GM11168 (cell line): ENCODE measurements around the gene MDFIC.

ENCODE experiments used
- in situ Hi-C: fragments of 300-500 bp; cut with MboI; formaldehyde crosslinking; loops from one replicate; pipeline ENCODE4 v1.12.0; 2022; ENCODE audit warnings: low sequenced_read_pairs; ENCODE audit not compliant: unreplicated experiment

MDFIC gene

DNA sequence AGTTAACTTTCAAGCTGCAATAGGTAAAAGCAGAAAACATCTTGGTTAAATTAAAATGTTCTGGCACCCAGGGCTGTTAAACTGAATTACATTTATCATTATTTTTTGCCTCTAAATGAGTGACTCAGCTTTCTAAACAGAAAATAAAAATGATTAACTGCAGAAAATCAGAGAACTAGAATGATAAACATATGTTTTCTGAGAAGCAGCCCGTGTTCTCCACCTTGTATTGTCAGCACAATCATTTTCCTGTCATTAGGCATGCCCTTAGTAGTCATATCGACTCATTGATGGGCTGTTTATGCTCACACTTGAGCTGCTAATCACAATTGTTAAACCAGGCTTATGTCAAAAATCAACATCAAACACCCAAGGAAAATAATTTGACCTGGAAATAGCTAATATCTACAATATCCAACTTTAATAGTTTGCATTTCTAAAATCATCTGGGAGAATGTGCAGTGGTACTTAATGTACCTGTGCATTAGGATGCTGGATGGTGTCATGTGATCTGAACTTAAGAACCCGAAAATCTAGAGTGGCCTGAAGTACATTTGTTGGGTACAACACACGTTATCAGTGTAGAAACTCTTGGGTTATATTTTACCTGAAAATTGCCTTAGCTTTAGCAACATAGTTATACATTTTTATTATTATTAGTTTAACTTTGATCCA lies 2.3 kb downstream of the MDFIC start:
- in situ Hi-C loops: no loop called here

DNA sequence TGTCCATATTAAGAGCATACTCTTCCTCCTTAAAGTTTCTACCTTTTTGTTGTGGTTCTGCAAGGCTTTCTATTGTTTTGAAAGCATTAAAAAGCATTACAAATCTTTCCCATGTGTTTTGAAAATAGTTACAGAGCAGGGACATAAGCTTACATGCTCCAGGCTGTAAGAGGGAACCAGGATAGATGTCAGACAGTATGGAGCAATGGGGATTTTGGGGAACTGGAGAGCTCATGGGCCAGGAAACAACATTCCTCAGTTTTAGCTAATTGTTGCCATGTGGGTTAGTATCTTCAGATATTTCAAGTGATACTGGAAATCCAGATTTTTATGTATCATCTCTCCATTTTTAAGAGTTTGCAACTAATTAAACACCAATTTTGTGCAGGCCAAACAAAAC lies 3.5 kb downstream of the MDFIC start:
- in situ Hi-C loops: no loop called here

- in situ Hi-C loops: no loop called here
Observed at GRCh38 chr7:114928060-114928459, 6.2 kb downstream of the MDFIC start.

DNA sequence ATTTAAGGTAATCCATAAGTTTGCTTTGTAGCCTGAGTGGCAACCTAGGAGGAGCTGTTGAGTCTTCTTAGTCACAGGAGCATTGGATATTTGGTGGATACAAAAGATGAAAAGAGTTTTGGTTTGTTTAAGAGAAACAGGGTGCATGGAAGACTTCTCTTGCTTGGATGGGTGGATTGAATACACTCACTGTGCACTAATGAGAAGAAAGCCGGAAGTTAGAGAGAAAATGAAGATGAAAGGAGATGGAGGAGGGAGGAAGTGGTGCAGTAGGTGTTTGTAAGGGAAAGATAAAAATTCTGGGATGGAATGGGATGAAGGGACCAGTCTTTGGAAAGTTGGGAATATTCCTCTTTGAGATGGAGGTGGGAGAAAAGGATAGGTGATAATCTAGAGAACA lies 7.7 kb downstream of the MDFIC start:
- in situ Hi-C loops: no loop called here

DNA sequence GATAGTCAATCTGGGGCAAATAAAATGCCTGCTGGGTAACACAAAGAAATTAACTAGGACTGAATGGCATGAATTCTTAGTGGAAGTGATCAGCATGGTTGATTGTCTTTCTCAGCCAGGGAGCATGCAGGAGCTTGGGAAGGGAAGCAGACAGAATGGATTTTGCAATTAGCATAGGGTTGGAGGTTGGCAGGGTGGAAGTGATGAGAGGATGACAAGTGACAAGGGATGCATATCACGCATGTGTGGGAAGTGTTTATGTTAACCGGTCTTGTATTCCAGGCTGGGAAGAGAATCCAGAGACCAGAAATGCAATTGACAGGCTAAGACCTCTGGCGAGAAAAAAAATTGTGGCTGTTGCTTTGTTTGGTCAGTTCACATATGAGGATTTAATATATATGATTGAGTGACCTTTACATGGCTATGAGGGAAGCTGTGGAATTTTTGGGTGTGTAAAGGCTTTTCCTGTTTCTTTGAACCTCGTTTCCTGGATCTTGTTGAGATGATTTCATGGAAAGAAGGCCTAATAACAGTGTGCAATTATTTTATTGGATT lies 8.3 kb downstream of the MDFIC start:
- in situ Hi-C loops: no loop called here

GRCh38 chr7:114930829-114931655 lies 9.1 kb downstream of the MDFIC start:
- in situ Hi-C loops: no loop called here

DNA sequence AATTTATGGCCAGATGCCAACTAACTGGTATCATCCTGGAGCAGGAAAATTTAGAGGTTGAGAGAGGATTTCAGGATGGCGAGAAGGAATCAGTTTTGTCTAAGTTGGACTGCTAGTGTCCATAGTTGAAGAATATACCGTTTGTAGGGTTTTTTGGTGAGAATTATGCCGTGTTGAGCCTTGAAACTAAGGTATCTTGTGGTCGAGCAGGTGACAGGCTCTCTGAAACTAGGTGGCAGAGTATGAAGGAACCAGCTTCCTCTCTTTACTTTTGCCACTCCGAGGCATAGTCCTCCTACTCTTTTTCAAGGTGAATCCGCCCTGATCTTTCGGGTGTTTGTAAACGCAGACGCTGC lies 9.7 kb downstream of the MDFIC start:
- in situ Hi-C loops: no loop called here

DNA sequence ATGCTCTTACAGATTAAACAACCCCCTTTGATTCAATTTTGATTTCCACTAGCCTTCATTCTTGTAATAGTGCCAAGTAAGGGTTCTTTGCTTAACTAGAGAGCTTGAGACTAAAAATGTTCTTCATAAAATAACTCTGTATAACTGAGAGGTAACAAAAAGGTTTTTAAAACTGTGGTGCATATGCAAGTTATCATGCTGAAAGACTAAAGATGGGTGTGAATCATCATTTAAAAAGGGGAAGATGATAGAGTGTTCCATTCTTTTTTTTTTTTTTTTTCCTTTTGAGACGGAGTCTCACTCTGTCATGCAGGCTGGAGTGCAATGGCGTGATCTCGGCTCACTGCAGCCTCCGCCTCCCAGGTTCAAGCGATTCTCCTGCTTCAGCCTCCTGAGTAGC lies 11.1 kb downstream of the MDFIC start:
- in situ Hi-C loops: no loop called here

- in situ Hi-C loops: no loop called here
Observed at GRCh38 chr7:114933658-114934057, 11.8 kb downstream of the MDFIC start.

GRCh38 chr7:114934086-114934485 lies 12.2 kb downstream of the MDFIC start:
- in situ Hi-C loops: no loop called here

DNA sequence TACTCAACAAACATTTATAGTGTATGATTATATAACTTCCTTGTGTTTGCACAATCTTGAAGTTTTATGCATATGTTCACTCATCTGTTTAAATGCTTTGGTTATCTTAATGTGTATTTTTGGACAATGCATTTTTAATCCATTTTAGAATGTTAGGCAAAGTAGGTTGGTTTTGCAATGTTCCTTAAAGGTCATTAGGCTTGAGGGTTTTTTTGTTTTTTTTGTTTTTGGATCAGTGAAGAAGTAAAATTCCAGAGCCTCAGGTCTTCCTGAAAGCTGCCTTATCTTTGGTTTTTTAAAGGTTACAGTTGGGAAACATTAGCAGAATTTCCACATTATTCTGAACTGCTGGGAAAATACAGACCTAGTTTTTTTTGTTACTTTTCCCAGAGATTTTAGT lies 12.8 kb downstream of the MDFIC start:
- in situ Hi-C loops: no loop called here

- in situ Hi-C loops: no loop called here
Observed at GRCh38 chr7:114936471-114936870, 14.6 kb downstream of the MDFIC start.

GRCh38 chr7:114937446-114937845 lies 15.6 kb downstream of the MDFIC start:
- in situ Hi-C loops: no loop called here

DNA sequence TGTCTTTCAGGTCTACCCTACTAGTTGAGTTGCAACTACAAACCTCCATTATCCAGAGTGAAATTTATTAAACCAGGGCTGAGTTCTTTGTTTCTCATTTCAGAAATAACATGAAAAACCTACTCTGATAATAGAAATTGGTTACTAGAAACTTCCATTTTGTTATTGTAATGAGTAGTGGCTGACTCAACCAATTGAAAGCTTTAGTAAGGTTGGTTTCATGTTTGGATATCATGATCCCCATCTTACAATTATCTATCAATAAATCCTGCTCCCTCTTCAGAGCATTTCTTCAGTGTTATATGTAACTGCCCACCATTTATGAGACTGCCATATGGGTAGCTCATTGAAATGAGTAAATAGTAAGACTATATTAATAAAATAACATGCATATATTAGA lies 16.9 kb downstream of the MDFIC start:
- in situ Hi-C loops: no loop called here

GRCh38 chr7:114939484-114940097 lies 17.7 kb downstream of the MDFIC start:
- in situ Hi-C loops: no loop called here

- in situ Hi-C loops: no loop called here
Observed at GRCh38 chr7:114940220-114940619, 18.3 kb downstream of the MDFIC start.

DNA sequence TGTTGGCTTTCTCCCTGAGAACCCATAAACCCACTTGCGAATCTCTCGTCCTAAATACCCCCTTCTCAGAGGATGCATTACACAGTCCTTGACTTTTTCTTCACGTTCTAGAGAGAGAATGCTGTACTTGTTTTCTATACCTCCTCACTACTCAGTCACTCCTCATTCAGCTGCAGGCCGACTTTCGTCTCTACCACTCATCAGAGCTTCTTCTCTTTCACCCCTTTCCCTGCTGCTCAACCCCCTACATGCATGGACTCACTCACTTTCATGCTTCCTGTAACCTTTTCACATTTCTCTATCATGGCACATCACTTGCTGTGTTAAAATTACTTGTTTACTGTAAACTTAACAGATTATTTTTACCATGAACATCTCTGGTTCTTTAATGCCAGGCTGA lies 19.8 kb downstream of the MDFIC start:
- in situ Hi-C loops: no loop called here

GRCh38 chr7:114942446-114943175 lies 20.7 kb downstream of the MDFIC start:
- in situ Hi-C loops: no loop called here

- in situ Hi-C loops: no loop called here
Observed at GRCh38 chr7:114943530-114943929, 21.6 kb downstream of the MDFIC start.

GRCh38 chr7:114943953-114944744 lies 22.3 kb downstream of the MDFIC start:
- in situ Hi-C loops: no loop called here
